Measurements from ENCODE around the gene LCLAT1.

DNA sequence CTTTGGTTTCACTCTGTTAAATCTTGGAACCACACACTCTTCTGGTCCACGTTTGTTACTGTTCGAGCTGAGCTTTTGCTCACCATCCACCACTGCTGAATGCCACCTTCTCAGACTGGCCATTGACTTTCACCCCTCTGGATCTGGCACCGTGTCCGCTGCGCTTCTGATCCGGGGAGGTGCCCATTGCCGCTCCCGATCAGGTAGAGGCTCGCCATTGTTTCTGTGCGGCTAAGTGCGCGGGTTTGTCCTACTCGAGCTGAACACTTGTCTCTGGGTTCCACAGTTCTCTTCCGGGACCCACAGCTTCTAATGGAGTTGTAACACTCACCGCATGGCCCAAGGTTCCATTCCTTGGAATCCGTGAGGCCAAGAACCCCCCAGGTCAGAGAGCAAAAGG, 72.8 kb downstream of the LCLAT1 start:
- TF ChIP-seq, protein P1, sequence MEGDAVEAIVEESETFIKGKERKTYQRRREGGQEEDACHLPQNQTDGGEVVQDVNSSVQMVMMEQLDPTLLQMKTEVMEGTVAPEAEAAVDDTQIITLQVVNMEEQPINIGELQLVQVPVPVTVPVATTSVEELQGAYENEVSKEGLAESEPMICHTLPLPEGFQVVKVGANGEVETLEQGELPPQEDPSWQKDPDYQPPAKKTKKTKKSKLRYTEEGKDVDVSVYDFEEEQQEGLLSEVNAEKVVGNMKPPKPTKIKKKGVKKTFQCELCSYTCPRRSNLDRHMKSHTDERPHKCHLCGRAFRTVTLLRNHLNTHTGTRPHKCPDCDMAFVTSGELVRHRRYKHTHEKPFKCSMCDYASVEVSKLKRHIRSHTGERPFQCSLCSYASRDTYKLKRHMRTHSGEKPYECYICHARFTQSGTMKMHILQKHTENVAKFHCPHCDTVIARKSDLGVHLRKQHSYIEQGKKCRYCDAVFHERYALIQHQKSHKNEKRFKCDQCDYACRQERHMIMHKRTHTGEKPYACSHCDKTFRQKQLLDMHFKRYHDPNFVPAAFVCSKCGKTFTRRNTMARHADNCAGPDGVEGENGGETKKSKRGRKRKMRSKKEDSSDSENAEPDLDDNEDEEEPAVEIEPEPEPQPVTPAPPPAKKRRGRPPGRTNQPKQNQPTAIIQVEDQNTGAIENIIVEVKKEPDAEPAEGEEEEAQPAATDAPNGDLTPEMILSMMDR (IDR thresholded peaks at IDR 0.05): no peak
- TF ChIP-seq POLR2A (IDR thresholded peaks at IDR 0.05): no peak

All from thyroid gland (tissue), 4 donors.